GM18526 (cell line): Measurements from ENCODE around the gene MIS18BP1.

ENCODE experiments used
- POLR2A ChIP-seq: IDR thresholded peaks from 3 replicates; pipeline ENCODE4 v1.6.1; 2011; ENCODE audit not compliant: insufficient read length; ENCODE audit errors: extremely low read depth

The MIS18BP1 gene

GRCh38 chr14:45185100-45185814 is 67.7 kb downstream of the MIS18BP1 start:
- TF ChIP-seq POLR2A, result no peak

GRCh38 chr14:45181806-45182205 is 71.2 kb downstream of the MIS18BP1 start:
- TF ChIP-seq POLR2A, result no peak

- no peak for TF ChIP-seq POLR2A
Observed at GRCh38 chr14:45181329-45181728, 71.7 kb downstream of the MIS18BP1 start.

GRCh38 chr14:45177076-45177475 is 75.9 kb downstream of the MIS18BP1 start:
- TF ChIP-seq POLR2A, result no peak

GRCh38 chr14:45169906-45170305 is 83.1 kb downstream of the MIS18BP1 start:
- no peak for TF ChIP-seq POLR2A

- TF ChIP-seq POLR2A, result no peak
Observed at GRCh38 chr14:45156067-45156466, 96.9 kb downstream of the MIS18BP1 start.
